HL-60 (cell line): ENCODE measurements around the gene FRMPD4.

Source experiments
- DNase-seq, 2 experiments: peaks; one replicate each; pipeline ENCODE4 v3.0.0-alpha.2; 2010 to 2020; ENCODE audit warnings: low read depth in 1 of 2, low spot score in 1 of 2
- H3K27ac ChIP-seq: fragments of 250-450 bp; sonication (Bioruptor Pico); replicated peaks from 2 replicates; pipeline ENCODE4 v1.5.1; 2020; ENCODE audit warnings: mild to moderate bottlenecking, moderate library complexity
- H3K27me3 ChIP-seq: fragments of 250-450 bp; sonication (Bioruptor Pico); 2 replicates; pipeline ENCODE4 v1.5.1; 2021; ENCODE audit warnings: mild to moderate bottlenecking, moderate library complexity; ENCODE audit not compliant: insufficient read depth, poor library complexity, severe bottlenecking
- H3K4me3 ChIP-seq: replicated peaks from 2 replicates; pipeline ENCODE4 v1.5.1; 2011; ENCODE audit warnings: mild to moderate bottlenecking, control low read depth, low read length; ENCODE audit not compliant: insufficient read depth
- CTCF ChIP-seq: IDR thresholded peaks from one replicate; pipeline ENCODE4 v1.5.1; 2011; ENCODE audit warnings: low read length, control low read depth, inconsistent platforms; ENCODE audit not compliant: insufficient read depth
- GABPA ChIP-seq: IDR thresholded peaks from 2 replicates; pipeline ENCODE4 v1.6.1; 2012; ENCODE audit warnings: low read depth
- POLR2AphosphoS5 ChIP-seq: IDR thresholded peaks from 2 replicates; pipeline ENCODE4 v1.6.1; 2012; ENCODE audit warnings: low read depth
- REST ChIP-seq: IDR thresholded peaks from 2 replicates; pipeline ENCODE4 v1.6.1; 2012; ENCODE audit warnings: low read depth; ENCODE audit not compliant: insufficient replicate concordance
- SPI1 ChIP-seq: IDR thresholded peaks from 2 replicates; pipeline ENCODE4 v1.6.1; 2012; ENCODE audit warnings: low read depth, mild to moderate bottlenecking, borderline replicate concordance

The FRMPD4 gene

GRCh38 chrX:12446342-12447075 lies 308.2 kb downstream of the FRMPD4 start:
- H3K27ac ChIP-seq, result no peak overlapping the region
- no peak for DNase-seq
- H3K27me3 ChIP-seq, result peaks cover 2% of the 10 kb centered on the region
- TF ChIP-seq SPI1, result no peak
- TF ChIP-seq GABPA, result no peak
- TF ChIP-seq REST, result no peak
- TF ChIP-seq POLR2AphosphoS5, result no peak
- TF ChIP-seq CTCF, result no peak
- H3K4me3 ChIP-seq, result no peak overlapping the region

GRCh38 chrX:12447448-12448064 lies 309.3 kb downstream of the FRMPD4 start:
- no peak for TF ChIP-seq GABPA
- no peak for TF ChIP-seq REST
- TF ChIP-seq CTCF, result no peak
- TF ChIP-seq POLR2AphosphoS5, result no peak
- no peak for TF ChIP-seq SPI1
- no peak overlapping the region for H3K27ac ChIP-seq
- DNase-seq, result no peak
- no peak overlapping the region for H3K4me3 ChIP-seq
- no peaks in the 10 kb centered on the region for H3K27me3 ChIP-seq

GRCh38 chrX:12452268-12452667 lies 314.0 kb downstream of the FRMPD4 start:
- no peak for TF ChIP-seq CTCF
- no peak for TF ChIP-seq POLR2AphosphoS5
- no peak for TF ChIP-seq GABPA
- TF ChIP-seq SPI1, result no peak
- no peak for TF ChIP-seq REST
- no peak for DNase-seq
- no peak overlapping the region for H3K27ac ChIP-seq
- H3K4me3 ChIP-seq, result no peak overlapping the region
- H3K27me3 ChIP-seq, result no peaks in the 10 kb centered on the region
